Activated T-helper 9 cell treated with anti-CD3 and anti-CD28 coated beads, Interleukin-2, amount 50 U/mL, for 16 hours (primary cell): ENCODE data around the gene MSRB3.
"Not testable (repeated sequence)": the region's sequence is repeated elsewhere in the genome, so short reads cannot be mapped to it uniquely, and the experiment has no call there.

Experiments
- DNase-seq: peaks from one replicate; pipeline ENCODE4 v3.0.0-alpha.2; 2020; ENCODE audit warnings: low read depth

Gene MSRB3

DNA sequence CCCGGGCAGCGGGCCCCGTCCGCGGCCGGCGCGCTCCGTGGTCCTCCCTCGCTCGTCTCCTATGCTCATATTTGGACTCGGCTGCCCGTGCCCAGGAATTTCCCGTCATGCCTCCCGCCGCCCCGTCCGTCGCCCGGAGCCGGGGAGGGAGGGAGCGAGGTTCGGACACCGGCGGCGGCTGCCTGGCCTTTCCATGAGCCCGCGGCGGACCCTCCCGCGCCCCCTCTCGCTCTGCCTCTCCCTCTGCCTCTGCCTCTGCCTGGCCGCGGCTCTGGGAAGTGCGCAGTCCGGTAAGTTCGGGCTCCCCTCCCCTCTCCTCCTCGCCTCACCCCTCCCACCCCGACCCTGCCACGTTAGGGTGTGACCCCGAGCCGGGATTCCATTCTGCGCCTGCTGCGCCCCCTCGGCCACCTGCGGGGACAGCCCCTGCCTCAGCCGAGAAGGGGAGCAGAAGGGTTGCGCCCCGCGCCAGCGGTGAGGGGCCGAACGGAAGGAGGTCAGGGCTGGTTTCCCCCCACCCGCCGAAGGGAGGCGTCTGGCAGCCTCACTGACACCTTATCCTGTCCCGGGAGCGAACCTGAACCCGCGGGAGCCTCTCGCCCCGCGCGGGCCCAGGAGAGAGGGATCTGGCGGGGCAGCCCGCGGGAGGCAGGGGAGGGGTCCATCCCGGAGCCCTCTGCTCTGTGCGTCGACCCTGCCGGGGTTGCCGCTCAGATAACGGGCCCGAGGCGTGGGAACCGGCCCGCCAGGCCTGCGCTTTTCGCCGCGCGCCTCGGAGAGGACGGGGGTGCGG, at the start of gene MSRB3:
Gene MSRB3, plus strand, starts transcription at position 108 of the 793 bp plus-strand sequence. CDS start 29,897 bp downstream, outside the sequence.
- DNase-seq, result no peak

DNA sequence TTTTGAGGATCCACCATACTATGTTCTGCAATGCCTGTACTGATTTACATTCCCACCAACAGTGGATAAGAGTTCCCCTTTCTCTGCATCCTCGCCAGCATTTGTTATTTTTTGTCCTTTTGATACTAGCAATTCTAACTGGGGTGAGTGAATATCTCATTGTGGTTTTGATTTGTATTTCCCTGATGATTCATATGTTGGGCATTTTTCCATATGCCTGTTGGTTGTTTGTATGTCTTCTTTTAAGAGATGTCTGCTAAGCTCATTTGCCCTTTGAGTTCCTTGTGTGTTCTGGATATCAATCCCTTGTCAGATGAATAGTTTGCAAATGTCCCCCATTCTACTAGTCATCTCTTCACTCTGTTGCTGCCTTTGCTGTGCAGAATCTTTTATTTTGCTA, 49.0 kb upstream of the MSRB3 start:
- no peak for DNase-seq

- DNase-seq, result no peak
Observed at GRCh38 chr12:65232476-65233077, 45.9 kb upstream of the MSRB3 start.

DNA sequence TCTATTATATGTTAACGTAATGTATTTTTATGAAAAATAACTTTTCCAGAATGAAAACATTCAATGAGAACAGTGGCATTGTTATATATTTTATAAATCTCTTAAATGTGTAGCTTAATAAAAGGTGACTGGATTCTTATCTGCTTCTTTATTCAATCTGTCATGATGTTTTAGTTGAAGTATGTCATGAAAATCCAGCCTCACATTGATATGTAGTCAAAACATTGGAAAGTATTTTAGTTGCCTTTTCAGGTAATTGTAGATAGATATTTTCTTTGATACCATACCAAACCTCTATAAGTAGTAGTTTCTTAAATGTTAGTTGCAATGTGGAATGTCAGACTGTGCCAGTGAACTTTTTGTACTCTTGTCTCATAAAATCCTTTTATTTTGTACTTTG, 41.3 kb upstream of the MSRB3 start:
- DNase-seq, result no peak

GRCh38 chr12:65238609-65239008, 39.9 kb upstream of the MSRB3 start:
- DNase-seq, result no peak

- no peak for DNase-seq
Observed at GRCh38 chr12:65248656-65249633, 29.5 kb upstream of the MSRB3 start.

DNA sequence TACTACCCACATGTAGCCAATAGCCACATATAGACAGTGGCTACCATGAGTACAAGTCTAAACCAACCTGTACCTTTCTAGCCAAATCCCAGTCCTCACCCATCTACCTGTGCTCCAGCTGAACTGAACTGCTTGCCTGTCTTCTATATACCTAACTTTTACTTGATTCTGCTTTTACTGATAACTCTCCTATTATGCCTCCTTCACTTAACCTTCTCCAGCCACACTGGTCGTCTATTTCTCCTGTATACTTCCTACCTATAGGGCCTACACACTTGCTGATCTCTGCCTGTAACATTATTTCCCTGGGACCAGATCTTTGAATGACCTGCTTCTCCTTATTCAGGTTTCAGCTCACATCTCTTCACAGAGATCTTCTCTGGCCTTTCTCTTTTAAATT, 26.0 kb upstream of the MSRB3 start:
- DNase-seq, result no peak

- DNase-seq, result no peak
Observed at GRCh38 chr12:65257986-65258385, 20.5 kb upstream of the MSRB3 start.

- DNase-seq, result no peak
Observed at GRCh38 chr12:65259501-65259900, 19.0 kb upstream of the MSRB3 start.

GRCh38 chr12:65263777-65264176, 14.7 kb upstream of the MSRB3 start:
- no peak for DNase-seq

- DNase-seq, result no peak
Observed at GRCh38 chr12:65266408-65266807, 12.1 kb upstream of the MSRB3 start.

GRCh38 chr12:65269603-65270002, 8.9 kb upstream of the MSRB3 start:
- no peak for DNase-seq

- DNase-seq, result no peak
Observed at GRCh38 chr12:65274602-65275272, 3.7 kb upstream of the MSRB3 start.

DNA sequence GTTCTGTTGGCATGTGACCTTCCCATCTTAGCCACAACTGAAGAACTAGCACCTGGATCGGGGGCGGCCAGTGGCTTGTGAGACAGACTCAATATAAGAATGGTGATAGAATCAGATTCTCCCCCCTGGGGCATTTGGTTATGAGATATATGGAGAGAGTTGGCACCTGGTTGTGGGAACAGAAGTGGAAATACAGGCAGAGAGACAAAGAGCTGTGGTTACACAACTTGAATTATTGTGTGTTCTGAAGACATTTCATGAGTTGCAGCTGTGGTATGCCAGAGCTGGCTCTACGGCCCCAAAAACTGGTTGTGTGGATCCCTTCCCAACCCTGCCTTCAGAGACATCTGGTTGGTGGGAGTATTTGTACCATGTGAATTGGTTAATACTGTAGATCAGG, 2.9 kb upstream of the MSRB3 start:
- no peak for DNase-seq

- DNase-seq, result no peak
Observed at GRCh38 chr12:65276916-65277530, 1.5 kb upstream of the MSRB3 start.

GRCh38 chr12:65277994-65278575, 398 bp upstream of the MSRB3 start:
- DNase-seq, result no peak

GRCh38 chr12:65279369-65280112, 1.1 kb downstream of the MSRB3 start:
- DNase-seq, result no peak

GRCh38 chr12:65280306-65280705, 1.8 kb downstream of the MSRB3 start:
- no peak for DNase-seq

GRCh38 chr12:65282840-65283239, 4.4 kb downstream of the MSRB3 start:
- no peak for DNase-seq

- DNase-seq, result not testable (repeated sequence)
Observed at GRCh38 chr12:65285532-65285931, 7.0 kb downstream of the MSRB3 start.
